A549 (cell line): Measurements from ENCODE around the gene RAD51B. TPM values are rescaled to one million over a fixed set of nuclear protein-coding genes. Genes with fewer than 3 reads are reported as not detected.

ENCODE experiments used
- ATAC-seq, 2 experiments: fragments of 200-7000 bp in 1 of 2; fragments of >200 bp in 1 of 2; cut with Nextera tagmentation in 1 of 2; cut with Tn5 transposase in 1 of 2; 3 replicates each; pipeline versions ENCODE4 v1.8.0 to v1.9.1; 2018 to 2020; ENCODE audit warnings: mild to moderate bottlenecking in 1 of 2, moderate library complexity in 1 of 2
- CTCF ChIA-PET: fragments of 300-600 bp; sonication (Branson Sonifier 250); formaldehyde crosslinking; extraction: SDS; loops from one replicate; lab custom pipeline; 2021; ENCODE audit warnings: antibody characterized with exemption, inconsistent platforms; lab: Yijun Ruan, JAX
- POLR2A ChIA-PET: fragments of 350-600 bp; formaldehyde crosslinking; extraction: SDS; loops from one replicate; lab custom pipeline; 2021; ENCODE audit warnings: antibody characterized with exemption, inconsistent platforms; lab: Yijun Ruan, JAX
- DNase-seq, 2 experiments: peaks; one replicate each; pipeline versions ENCODE4 v3.0.0 to v3.0.0-alpha.2; 2011 to 2016; ENCODE audit warnings: low read depth in 1 of 2, low spot score in 1 of 2
- FAIRE-seq: peaks from 2 replicates; lab custom pipeline; 2011; peaks lifted over from hg19 to GRCh38; lab: Jason Lieb, UNC
- H3K27ac ChIP-seq, 2 experiments: fragments of >200 bp; sonication (Bioruptor Twin); formaldehyde crosslinking; 3 replicates each; pipeline ENCODE4 v1.5.1; 2016 to 2017
- H3K4me1 ChIP-seq: fragments of >200 bp; sonication (Bioruptor Twin); formaldehyde crosslinking; 3 replicates; pipeline ENCODE4 v1.6.1; 2016
- H3K4me2 ChIP-seq: fragments of >200 bp; sonication (Bioruptor Twin); formaldehyde crosslinking; 3 replicates; pipeline ENCODE4 v1.6.1; 2016
- H3K4me3 ChIP-seq: fragments of >200 bp; sonication (Bioruptor Twin); formaldehyde crosslinking; 3 replicates; pipeline ENCODE4 v1.5.1; 2016
- H3K9me3 ChIP-seq: fragments of >200 bp; sonication (Bioruptor Twin); formaldehyde crosslinking; 3 replicates; pipeline ENCODE4 v1.6.1; 2016
- BCL3 ChIP-seq: fragments of >200 bp; sonication (Bioruptor Twin); formaldehyde crosslinking; IDR thresholded peaks from 3 replicates; pipeline ENCODE4 v1.6.1; 2016
- BHLHE40 ChIP-seq: IDR thresholded peaks from 2 replicates; pipeline ENCODE4 v1.6.1; 2012; ENCODE audit warnings: low read depth, low read length, inconsistent platforms
- CBX8 ChIP-seq: fragments of 200-600 bp; sonication (generic); IDR thresholded peaks from 2 replicates; pipeline ENCODE4 v1.6.1; 2016
- CEBPB ChIP-seq, 2 experiments: fragments of >200 bp in 1 of 2; sonication (Bioruptor Twin) in 1 of 2; formaldehyde crosslinking in 1 of 2; IDR thresholded peaks; 2 replicates each; pipeline ENCODE4 v1.6.1; 2012 to 2016
- ELK1 ChIP-seq: fragments of 150-350 bp; IDR thresholded peaks from 2 replicates; pipeline ENCODE4 v1.6.1; 2014; ENCODE audit warnings: low read depth, mild to moderate bottlenecking, low read length
- EP300 ChIP-seq, 2 experiments: fragments of >200 bp; sonication (Bioruptor Twin); formaldehyde crosslinking; IDR thresholded peaks; 2 replicates in 1 of 2; 3 replicates in 1 of 2; pipeline ENCODE4 v1.6.1; 2016 to 2017
- FOSB ChIP-seq: fragments of 250-450 bp; sonication (Bioruptor Pico); IDR thresholded peaks from 2 replicates; pipeline ENCODE4 v1.5.0; 2020; ENCODE audit warnings: mild to moderate bottlenecking, moderate library complexity
- HDAC2 ChIP-seq: fragments of 200-600 bp; sonication (generic); IDR thresholded peaks from 2 replicates; pipeline ENCODE4 v1.6.1; 2016
- HOXA7 ChIP-seq: fragments of 250-450 bp; sonication (Bioruptor Pico); IDR thresholded peaks from 2 replicates; pipeline ENCODE4 v1.5.0; 2020; ENCODE audit warnings: mild to moderate bottlenecking, moderate library complexity
- HOXB13 ChIP-seq: fragments of 250-450 bp; sonication (Bioruptor Pico); IDR thresholded peaks from 2 replicates; pipeline ENCODE4 v1.5.0; 2020; ENCODE audit warnings: low read depth, mild to moderate bottlenecking, moderate library complexity
- HOXB5 ChIP-seq: fragments of 250-450 bp; sonication (Bioruptor Pico); IDR thresholded peaks from 2 replicates; pipeline ENCODE4 v1.5.0; 2020; ENCODE audit warnings: mild to moderate bottlenecking, moderate library complexity
- KDM1A ChIP-seq: fragments of 200-600 bp; sonication (generic); IDR thresholded peaks from 2 replicates; pipeline ENCODE4 v1.6.1; 2016; ENCODE audit warnings: low read depth, mild to moderate bottlenecking
- KDM5A ChIP-seq: fragments of 200-600 bp; sonication (generic); IDR thresholded peaks from 2 replicates; pipeline ENCODE4 v1.6.1; 2016; ENCODE audit warnings: antibody characterized with exemption, mild to moderate bottlenecking
- NPAS2 ChIP-seq: fragments of 250-450 bp; sonication (Bioruptor Pico); IDR thresholded peaks from 2 replicates; pipeline ENCODE4 v1.8.0; 2022; ENCODE audit warnings: mild to moderate bottlenecking, moderate library complexity, borderline replicate concordance
- POLR2AphosphoS2 ChIP-seq: conservative IDR thresholded peaks from 2 replicates; pipeline ENCODE4 v1.6.1; 2012; ENCODE audit warnings: low read length, improper control_type of control experiment, inconsistent platforms
- RAD21 ChIP-seq, 2 experiments: fragments of >200 bp in 1 of 2; sonication (Bioruptor Twin) in 1 of 2; formaldehyde crosslinking in 1 of 2; IDR thresholded peaks in 1 of 2; conservative IDR thresholded peaks in 1 of 2; 2 replicates in 1 of 2; 3 replicates in 1 of 2; pipeline ENCODE4 v1.6.1; 2012 to 2018; ENCODE audit warnings: inconsistent platforms in 1 of 2
- RARB ChIP-seq: fragments of 250-450 bp; sonication (Bioruptor Pico); IDR thresholded peaks from 2 replicates; pipeline ENCODE4 v1.8.0; 2021; ENCODE audit warnings: mild to moderate bottlenecking, moderate library complexity
- RCOR1 ChIP-seq: fragments of 150-350 bp; IDR thresholded peaks from 2 replicates; pipeline ENCODE4 v1.6.1; 2014; ENCODE audit warnings: antibody characterized with exemption, low read length, low read depth
- RNF2 ChIP-seq: fragments of 200-600 bp; sonication (generic); IDR thresholded peaks from 2 replicates; pipeline ENCODE4 v1.6.1; 2016; ENCODE audit warnings: low read depth, mild to moderate bottlenecking, antibody characterized with exemption, moderate library complexity, borderline replicate concordance
- TP53 ChIP-seq: fragments of 250-450 bp; sonication (Bioruptor Pico); IDR thresholded peaks from 2 replicates; pipeline ENCODE4 v1.5.0; 2021; ENCODE audit warnings: mild to moderate bottlenecking, moderate library complexity
- ZFP36 ChIP-seq: fragments of 450-650 bp; IDR thresholded peaks from 2 replicates; pipeline ENCODE4 v1.6.1; 2014; ENCODE audit warnings: borderline replicate concordance; ENCODE audit not compliant: partially characterized antibody
- ZNF302 ChIP-seq: fragments of 250-450 bp; sonication (Bioruptor Pico); IDR thresholded peaks from 2 replicates; pipeline ENCODE4 v1.9.0; 2021; ENCODE audit warnings: inconsistent platforms, mild to moderate bottlenecking, moderate library complexity
- WGBS: methylation state at CpG from one replicate; pipeline ENCODE4 v1.1.6; 2017; ENCODE audit errors: missing lambda C conversion rate; 5-methylcytosine and 5-hydroxymethylcytosine counted together
- polyA plus RNA-seq, 4 experiments: library from polyadenylated mRNA; depleted of rRNA in 3 of 4; stranded (reverse); fragments of >200 nt; fragmentation: RNase III in 1 of 4; extraction: RNeasy Plus Mini Kit Qiagen cat#74134 plus additional on column Dnase treatment in 1 of 4; gene quantifications; 2 replicates in 3 of 4; 3 replicates in 1 of 4; pipeline ENCODE4 v1.2.3, GENCODE V29; 2011 to 2017
- TF ChIP-seq, protein P1 (sequence below): fragments of 250-450 bp; sonication (Bioruptor Pico); IDR thresholded peaks from 2 replicates; pipeline ENCODE4 v1.5.0; 2020; ENCODE audit warnings: low read depth, mild to moderate bottlenecking, moderate library complexity

RAD51B gene
- polyA plus RNA-seq, 2 of the 4 experiments (the other 2 are of a cell fraction) = 7.2 to 10.8 TPM

DNA sequence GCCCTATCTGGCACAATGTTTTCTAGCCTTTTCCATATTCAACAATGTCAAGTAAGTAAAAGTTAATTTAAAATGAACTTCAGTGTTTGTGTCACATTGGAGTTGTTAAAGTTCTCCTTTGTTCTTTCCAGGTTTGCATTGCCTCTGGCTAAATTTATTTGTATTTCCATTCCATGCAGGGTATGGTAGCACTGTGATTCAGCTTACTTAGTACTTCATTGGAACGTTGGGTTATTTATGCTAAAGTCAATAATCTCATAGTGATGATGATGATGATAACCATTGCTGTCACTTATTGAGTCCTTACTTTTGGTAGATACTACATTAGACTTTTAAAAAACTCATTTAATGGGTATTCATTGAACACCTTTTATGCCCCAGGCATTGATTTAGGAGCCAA is 286.9 kb downstream of the RAD51B start:
- DNase-seq = no peak
- Histone ChIP-seq H3K9me3 (peaks cover 23% of the 10 kb centered on the region), H3K27ac (no peak overlapping the region), H3K4me1 (peaks cover 28% of the 10 kb centered on the region), H3K4me3 (no peak overlapping the region), H3K4me2 (no peak overlapping the region)
- no peak for TF ChIP-seq RCOR1
- no peak for TF ChIP-seq RAD21 (conservative IDR thresholded peaks at IDR 0.05 in 1 of 2, IDR thresholded peaks at IDR 0.05 in 1 of 2)
- no peak for TF ChIP-seq HDAC2
- TF ChIP-seq POLR2AphosphoS2 = no peak
- no peak for TF ChIP-seq FOSB (CRISPR knock-in tag)
- TF ChIP-seq BHLHE40 = no peak
- no peak for TF ChIP-seq ZFP36
- FAIRE-seq = no peak
- WGBS = 44% methylated on average over 1 of the region's 1 CpG
- ChIA-PET POLR2A (no interaction called here), CTCF (interaction anchor here (1.2 kb wide), 1 partner anchor 11 kb away, joined by 3 read pairs; no protein-coding TSS in a partner anchor)
- no peak for ATAC-seq

DNA sequence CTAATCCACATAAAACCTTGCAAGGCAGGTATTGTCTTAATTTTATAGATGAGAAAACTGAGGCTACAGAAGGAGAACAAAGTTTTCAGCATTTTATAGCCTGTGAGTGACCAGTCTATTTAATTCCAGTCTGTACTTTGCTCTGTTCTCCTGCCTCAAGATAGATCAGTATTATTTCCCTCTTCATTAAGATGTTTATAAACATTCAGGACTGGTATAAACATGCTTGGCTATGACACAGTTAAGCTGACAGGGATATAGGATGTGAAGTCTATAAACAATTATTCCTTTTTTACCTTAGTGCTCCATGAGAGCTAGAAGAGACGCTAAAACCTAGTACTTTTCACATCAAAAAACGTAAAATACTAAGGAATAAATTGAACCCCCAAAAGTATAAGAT is 287.3 kb downstream of the RAD51B start:
- Histone ChIP-seq H3K4me3 (no peak overlapping the region), H3K27ac (no peak overlapping the region), H3K9me3 (peaks cover 18% of the 10 kb centered on the region), H3K4me2 (no peak overlapping the region), H3K4me1 (peaks cover 33% of the 10 kb centered on the region)
- 93% methylated on average over 2 of the region's 2 CpGs for WGBS
- DNase-seq (no peak), ATAC-seq (no peak), FAIRE-seq (peak; percentile 32)
- POLR2A ChIA-PET = no interaction called here
- TF ChIP-seq HOXB5 (CRISPR knock-in tag) = no peak
- no peak for TF ChIP-seq KDM1A
- no peak for TF ChIP-seq ZNF302 (CRISPR knock-in tag)
- CTCF ChIA-PET = no interaction called here

DNA sequence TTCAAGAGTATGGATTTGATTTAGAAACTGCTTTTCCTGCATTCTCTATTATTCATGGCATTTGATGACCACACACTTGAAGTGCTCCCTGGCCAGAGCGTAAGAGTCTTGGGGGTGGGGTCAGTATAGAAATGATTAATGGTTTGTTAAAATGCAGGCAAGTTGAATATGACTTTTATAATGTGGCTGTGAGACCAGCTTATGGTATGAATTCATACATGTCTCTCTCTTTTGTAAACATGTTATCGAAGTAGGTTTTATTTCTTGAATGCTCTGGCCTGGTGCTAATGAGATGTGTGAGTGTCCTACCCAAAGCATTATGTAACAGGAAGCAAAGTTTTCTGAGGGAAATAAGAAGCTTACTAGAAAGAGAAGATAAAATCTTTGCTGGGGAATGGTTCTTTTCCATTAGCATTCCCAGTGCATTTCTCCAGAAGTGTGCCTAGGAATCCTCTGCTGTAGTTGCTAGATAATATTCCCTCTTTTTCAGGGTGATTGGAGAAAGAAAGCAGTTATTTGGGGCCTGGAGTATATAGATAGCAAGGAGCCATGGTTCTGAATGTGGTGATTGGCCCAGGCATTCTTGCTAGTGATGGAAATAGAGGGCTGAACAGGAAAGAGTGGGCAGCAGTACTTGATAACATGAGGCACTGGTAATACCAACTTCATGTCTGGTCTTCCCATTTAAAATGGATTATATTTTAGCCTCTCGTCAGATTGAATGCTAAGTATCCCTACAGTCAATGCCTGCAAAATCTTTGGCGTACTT is 289.7 kb downstream of the RAD51B start:
- no peaks in the 10 kb centered on the region; the same call in 2 of the 3 replicates for H3K9me3 ChIP-seq
- ChIA-PET POLR2A (no interaction called here), CTCF (interaction anchor here (1.4 kb wide), 1 partner anchor 140 kb away, joined by 3 read pairs; no protein-coding TSS in a partner anchor)
- H3K4me1 ChIP-seq = peaks cover 28% of the 10 kb centered on the region
- 0 out of 6 replicates have a peak overlapping the region, but pooled peaks of 1 of the 2 experiments have one; percentile 38 for H3K27ac ChIP-seq
- DNase-seq = no peak
- H3K4me2 ChIP-seq = no peak overlapping the region
- no peak for ATAC-seq
- no peak for FAIRE-seq
- TF ChIP-seq CBX8 (no peak), RAD21 (conservative IDR thresholded peaks at IDR 0.05 in 1 of 2, IDR thresholded peaks at IDR 0.05 in 1 of 2) (no peak), NPAS2 (CRISPR knock-in tag) (no peak), CEBPB (IDR thresholded peaks at IDR 0.05) (no peak), TP53 (CRISPR knock-in tag) (no peak), ELK1 (no peak)
- 96% methylated on average over 4 of the region's 4 CpGs for WGBS
- no peak overlapping the region for H3K4me3 ChIP-seq

DNA sequence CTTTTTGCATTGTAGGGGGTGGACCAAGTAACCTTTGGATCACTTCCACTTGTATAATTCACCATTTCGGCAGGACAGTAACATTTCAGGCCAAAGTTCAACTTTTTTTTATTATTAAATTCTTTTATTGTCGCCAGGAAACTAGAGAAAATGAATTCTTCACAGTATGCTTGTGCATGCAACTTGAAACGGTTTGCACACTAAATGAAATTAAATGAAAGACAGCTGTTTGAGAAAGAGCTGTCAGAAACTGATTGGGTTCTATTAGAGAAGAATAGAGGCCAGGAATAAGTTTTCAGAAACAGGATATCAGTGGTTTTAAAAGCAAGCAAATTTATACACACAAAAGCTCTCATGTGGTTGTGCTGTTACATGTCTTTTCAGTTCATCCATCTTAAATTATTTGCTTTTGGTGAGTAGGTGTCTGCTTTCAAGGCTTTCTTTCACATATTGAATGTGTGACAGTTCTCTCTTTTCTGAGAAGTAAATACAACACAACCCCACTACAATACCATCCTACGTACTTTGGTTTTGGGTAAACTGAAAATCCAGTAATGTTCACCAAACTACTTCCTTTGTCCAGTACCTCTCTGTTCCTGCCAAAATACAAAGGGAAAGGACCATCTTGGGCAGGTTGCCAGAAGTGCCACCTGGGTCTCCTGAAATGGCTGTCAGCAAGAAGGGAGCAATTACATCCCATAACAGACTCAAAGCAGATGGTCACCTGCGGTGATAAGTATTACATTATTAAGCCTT is 291.7 kb downstream of the RAD51B start:
- peaks cover 17% of the 10 kb centered on the region for H3K4me1 ChIP-seq
- FAIRE-seq (no peak), ATAC-seq (no peak), DNase-seq (no peak)
- TF ChIP-seq KDM5A (no peak), HOXB13 (CRISPR knock-in tag) (no peak), RAD21 (conservative IDR thresholded peaks at IDR 0.05 in 1 of 2, IDR thresholded peaks at IDR 0.05 in 1 of 2) (no peak), KDM1A (no peak), EP300 (IDR thresholded peaks at IDR 0.05) (no peak), BCL3 (no peak), HOXA7 (CRISPR knock-in tag) (no peak), ZFP36 (no peak), RNF2 (no peak), FOSB (CRISPR knock-in tag) (no peak), RARB (CRISPR knock-in tag) (no peak)
- TF ChIP-seq, protein P1, sequence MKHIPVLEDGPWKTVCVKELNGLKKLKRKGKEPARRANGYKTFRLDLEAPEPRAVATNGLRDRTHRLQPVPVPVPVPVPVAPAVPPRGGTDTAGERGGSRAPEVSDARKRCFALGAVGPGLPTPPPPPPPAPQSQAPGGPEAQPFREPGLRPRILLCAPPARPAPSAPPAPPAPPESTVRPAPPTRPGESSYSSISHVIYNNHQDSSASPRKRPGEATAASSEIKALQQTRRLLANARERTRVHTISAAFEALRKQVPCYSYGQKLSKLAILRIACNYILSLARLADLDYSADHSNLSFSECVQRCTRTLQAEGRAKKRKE (CRISPR knock-in tag) = no peak
- no peaks in the 10 kb centered on the region; the same call in 2 of the 3 replicates for H3K9me3 ChIP-seq
- CTCF ChIA-PET = no interaction called here
- H3K27ac ChIP-seq = peak overlapping the region; percentile 9 to 62; a peak in 4 of 6 replicates
- POLR2A ChIA-PET = no interaction called here
- no peak overlapping the region for H3K4me3 ChIP-seq
- 64% methylated on average over 5 of the region's 5 CpGs for WGBS
- peak overlapping the region; percentile 39; the same call in 2 of the 3 replicates for H3K4me2 ChIP-seq
